GM13976 (cell line): ENCODE measurements around the gene CDK14.

Source experiments
- DNase-seq: peaks from one replicate; pipeline ENCODE4 v3.0.0; 2012; ENCODE audit warnings: low spot score
- in situ Hi-C: fragments of 300-500 bp; cut with MboI; formaldehyde crosslinking; loops from one replicate; pipeline ENCODE4 v1.12.0; 2022; ENCODE audit warnings: low sequenced_read_pairs, mixed read lengths, inconsistent platforms; ENCODE audit not compliant: unreplicated experiment
- TF ChIP-seq, protein P1 (sequence below): IDR thresholded peaks from 2 replicates; pipeline ENCODE4 v1.5.1; 2012; ENCODE audit warnings: borderline replicate concordance, mild to moderate bottlenecking; ENCODE audit not compliant: insufficient read depth; ENCODE audit errors: extremely low read depth, missing control alignments, control extremely low read depth

CDK14 gene

DNA sequence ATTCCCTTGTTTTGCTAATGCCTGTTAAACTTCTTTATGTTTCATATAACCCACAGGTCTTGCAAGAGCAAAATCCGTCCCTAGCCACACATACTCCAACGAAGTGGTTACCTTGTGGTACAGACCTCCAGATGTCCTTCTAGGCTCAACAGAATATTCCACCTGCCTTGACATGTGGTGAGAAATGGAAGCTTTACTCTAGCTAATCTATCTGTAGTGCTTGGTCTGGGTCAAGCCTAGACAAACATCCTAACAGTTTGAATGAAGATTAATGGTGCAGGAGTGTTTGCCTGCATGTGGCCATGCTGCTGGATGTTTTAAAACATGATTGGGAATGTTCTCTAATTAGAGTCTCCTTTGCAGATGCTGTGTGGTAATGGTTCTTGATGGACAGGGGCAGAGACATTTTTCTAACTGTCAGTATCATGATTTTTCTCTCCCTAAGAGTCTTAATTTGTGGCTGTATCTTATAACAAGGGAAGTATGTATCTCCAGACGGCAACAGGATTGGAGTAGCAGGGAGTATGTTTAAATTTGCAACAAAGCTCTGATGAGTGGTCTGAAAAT is 359.6 kb downstream of the CDK14 start:
- in situ Hi-C loops: no loop called here
- no peak for DNase-seq
- TF ChIP-seq, protein P1, sequence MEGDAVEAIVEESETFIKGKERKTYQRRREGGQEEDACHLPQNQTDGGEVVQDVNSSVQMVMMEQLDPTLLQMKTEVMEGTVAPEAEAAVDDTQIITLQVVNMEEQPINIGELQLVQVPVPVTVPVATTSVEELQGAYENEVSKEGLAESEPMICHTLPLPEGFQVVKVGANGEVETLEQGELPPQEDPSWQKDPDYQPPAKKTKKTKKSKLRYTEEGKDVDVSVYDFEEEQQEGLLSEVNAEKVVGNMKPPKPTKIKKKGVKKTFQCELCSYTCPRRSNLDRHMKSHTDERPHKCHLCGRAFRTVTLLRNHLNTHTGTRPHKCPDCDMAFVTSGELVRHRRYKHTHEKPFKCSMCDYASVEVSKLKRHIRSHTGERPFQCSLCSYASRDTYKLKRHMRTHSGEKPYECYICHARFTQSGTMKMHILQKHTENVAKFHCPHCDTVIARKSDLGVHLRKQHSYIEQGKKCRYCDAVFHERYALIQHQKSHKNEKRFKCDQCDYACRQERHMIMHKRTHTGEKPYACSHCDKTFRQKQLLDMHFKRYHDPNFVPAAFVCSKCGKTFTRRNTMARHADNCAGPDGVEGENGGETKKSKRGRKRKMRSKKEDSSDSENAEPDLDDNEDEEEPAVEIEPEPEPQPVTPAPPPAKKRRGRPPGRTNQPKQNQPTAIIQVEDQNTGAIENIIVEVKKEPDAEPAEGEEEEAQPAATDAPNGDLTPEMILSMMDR: no peak

DNA sequence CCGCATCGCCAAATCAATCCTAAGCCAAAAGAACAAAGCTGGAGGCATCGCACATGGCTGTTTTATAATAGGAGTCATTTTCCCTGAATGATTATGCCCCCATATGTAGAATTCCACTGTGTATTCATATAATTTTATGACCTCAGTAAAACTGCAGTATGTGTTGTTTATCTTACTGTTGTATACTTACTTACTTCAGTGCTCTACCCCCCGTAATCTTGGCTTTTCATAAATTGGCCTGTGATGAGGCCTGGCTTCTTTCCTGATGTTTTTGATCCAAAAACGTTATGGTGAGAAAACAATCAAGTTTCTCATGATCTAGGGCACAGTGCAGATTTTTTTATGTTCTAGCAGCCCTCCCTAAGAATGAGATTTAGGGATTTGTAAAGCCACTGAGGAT is 361.8 kb downstream of the CDK14 start:
- in situ Hi-C loops: no loop called here
- TF ChIP-seq, protein P1: no peak
- DNase-seq: no peak

DNA sequence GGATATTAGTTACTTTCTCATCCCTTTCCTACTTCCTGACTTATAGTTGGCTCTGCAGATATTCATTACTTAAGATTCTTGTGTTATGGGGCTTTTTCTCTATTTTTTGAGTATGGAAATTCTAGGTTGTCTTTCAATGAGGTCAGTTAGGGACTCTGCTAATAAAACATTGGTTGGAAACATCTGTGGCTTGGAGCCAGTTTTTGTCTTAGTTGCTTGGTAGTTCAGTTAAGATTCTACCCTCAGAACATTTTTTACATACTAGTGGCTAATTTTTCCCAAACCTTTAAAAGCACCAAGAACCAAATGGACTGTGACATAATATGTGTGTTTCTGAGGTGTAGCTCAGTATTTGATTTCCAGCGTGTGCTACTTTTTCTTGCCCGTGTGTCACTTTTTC is 362.5 kb downstream of the CDK14 start:
- no peak for DNase-seq
- TF ChIP-seq, protein P1: no peak
- in situ Hi-C loops: no loop called here

- TF ChIP-seq, protein P1: no peak
- DNase-seq: no peak
- in situ Hi-C loops: no loop called here
Observed at GRCh38 chr7:90961037-90961725, 365.1 kb downstream of the CDK14 start.

- DNase-seq: no peak
- in situ Hi-C loops: no loop called here
- TF ChIP-seq, protein P1: no peak
Observed at GRCh38 chr7:90965211-90965610, 369.1 kb downstream of the CDK14 start.

- in situ Hi-C loops: no loop called here
- TF ChIP-seq, protein P1: no peak
- no peak for DNase-seq
Observed at GRCh38 chr7:90966346-90966745, 370.2 kb downstream of the CDK14 start.
